ENCODE measurements around the gene CYP11A1. TPM values are rescaled to one million over a fixed set of nuclear protein-coding genes. Genes with fewer than 3 reads are reported as not detected.

The CYP11A1 gene
- total RNA-seq, 2 donors from 2014 or later: 0.21 to 0.26 TPM

DNA sequence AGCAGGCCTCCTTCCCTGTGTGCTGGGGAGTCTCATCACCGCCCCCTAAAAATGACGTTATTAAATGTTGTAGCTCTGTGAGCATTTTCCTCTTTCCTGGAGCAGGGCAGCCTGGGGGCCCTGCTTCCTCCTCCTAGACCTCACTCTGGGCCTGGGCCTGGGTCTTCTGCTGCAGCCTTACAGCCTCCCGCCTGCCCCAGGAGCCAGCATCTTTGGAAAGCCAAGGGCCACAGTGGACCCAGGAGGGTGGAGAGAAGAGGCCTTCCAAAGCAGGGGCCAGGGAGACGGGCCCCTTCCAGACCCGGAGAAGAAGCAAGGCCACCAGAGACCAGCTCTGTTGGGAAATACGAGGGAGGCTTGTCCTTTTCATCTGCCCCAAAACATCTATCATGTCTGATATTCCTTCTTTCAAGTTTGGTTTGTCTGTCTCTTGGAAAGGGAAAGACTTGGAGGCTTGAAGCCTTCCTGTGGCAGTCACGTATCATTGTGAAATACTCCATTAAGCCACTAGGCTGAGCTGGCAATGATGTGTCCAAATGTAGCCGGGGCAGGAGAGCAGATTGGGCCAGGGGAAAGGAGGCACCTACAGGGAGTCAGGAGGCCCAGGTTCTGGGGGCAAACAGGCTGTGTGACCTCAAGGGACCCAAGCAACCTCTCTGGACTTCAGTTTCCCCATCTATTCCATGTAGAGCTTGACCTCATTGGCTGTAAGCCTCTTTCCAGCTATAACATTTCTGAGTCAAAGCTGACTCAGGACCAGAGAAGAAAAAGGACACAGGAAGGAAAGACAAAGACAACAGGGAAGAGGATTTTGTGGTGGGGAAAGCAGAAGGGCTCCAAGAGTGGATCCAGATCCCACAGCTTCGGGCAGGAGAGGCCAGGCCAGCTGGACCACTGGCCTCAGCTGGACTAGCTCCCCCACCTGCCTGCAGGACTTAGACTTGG is 31.1 kb downstream of the CYP11A1 start:
- ATAC-seq (replicated peaks in 1 of 2): no peak
- DNase-seq: no peak
- Mint-ChIP-seq H3K36me3 (ENCODE audit: insufficient read depth in 2 of 2) (no peaks in the 10 kb centered on the region), H3K4me3 (no peak overlapping the region), H3K9me3 (no peaks in the 10 kb centered on the region), H3K27ac (no peak overlapping the region), H3K4me1 (ENCODE audit: low read depth) (no peaks in the 10 kb centered on the region), H3K27me3 (ENCODE audit: low read depth) (no peaks in the 10 kb centered on the region)

GRCh38 chr15:74335396-74335795 is 32.0 kb downstream of the CYP11A1 start:
- H3K9me3 Mint-ChIP-seq: no peaks in the 10 kb centered on the region
- H3K4me1 Mint-ChIP-seq (ENCODE audit: low read depth): no peaks in the 10 kb centered on the region
- ATAC-seq (replicated peaks in 1 of 2): no peak
- no peaks in the 10 kb centered on the region for H3K27me3 Mint-ChIP-seq (ENCODE audit: low read depth)
- H3K36me3 Mint-ChIP-seq (ENCODE audit: insufficient read depth in 2 of 2): no peaks in the 10 kb centered on the region
- H3K4me3 Mint-ChIP-seq: no peak overlapping the region
- DNase-seq: no peak
- no peak overlapping the region for H3K27ac Mint-ChIP-seq

DNA sequence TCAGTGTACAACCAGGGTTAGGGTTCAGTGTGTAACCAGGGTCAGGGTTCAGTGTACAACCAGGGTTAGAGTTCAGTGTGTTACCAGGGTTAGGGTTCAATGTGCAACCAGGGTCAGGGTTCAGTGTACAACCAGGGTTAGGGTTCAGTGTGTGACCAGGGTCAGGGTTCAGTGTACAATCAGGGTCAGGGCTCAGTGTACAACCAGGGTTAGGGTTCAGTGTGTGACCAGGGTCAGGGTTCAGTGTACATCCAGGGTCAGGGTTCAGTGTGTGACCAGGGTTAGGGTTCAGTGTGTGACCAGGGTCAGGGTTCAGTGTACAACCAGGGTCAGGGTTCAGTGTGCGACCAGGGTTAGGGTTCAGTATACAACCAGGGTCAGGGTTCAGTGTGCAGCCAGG is 33.3 kb downstream of the CYP11A1 start:
- DNase-seq (no peak), ATAC-seq (replicated peaks in 1 of 2) (no peak)

DNA sequence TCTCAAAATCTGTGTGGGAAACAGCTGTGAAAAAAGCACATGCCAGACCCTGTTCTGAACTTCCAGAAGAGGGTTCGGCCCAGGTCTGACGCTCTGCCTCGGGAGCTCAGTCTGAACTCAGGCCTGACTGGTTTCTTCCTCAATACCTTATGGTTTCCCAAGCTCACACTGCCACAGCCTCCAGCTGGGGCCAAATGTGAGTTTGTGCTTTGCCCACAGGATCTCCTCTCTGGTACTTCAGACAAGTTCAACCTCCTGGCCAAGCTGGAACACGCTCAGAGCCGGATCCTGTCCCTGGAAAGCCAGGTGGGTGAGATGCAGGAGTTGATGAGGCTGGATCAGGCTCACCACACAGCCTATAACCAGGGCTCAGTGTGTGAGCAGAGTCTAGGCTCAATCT is 33.8 kb downstream of the CYP11A1 start:
- no peak overlapping the region for H3K4me3 Mint-ChIP-seq

More for the DNA sequence above, 33.3 kb downstream of the CYP11A1 start:
- no peaks in the 10 kb centered on the region for H3K9me3 Mint-ChIP-seq
- no peaks in the 10 kb centered on the region for H3K27me3 Mint-ChIP-seq (ENCODE audit: low read depth)
- H3K27ac Mint-ChIP-seq: no peak overlapping the region
- no peak overlapping the region for H3K4me3 Mint-ChIP-seq
- H3K4me1 Mint-ChIP-seq (ENCODE audit: low read depth): no peaks in the 10 kb centered on the region
- H3K36me3 Mint-ChIP-seq (ENCODE audit: insufficient read depth in 2 of 2): no peaks in the 10 kb centered on the region

GRCh38 chr15:74333093-74333492 is 34.4 kb downstream of the CYP11A1 start:
- no peak for ATAC-seq (replicated peaks in 1 of 2)
- H3K27me3 Mint-ChIP-seq (ENCODE audit: low read depth): no peaks in the 10 kb centered on the region
- H3K36me3 Mint-ChIP-seq (ENCODE audit: insufficient read depth in 2 of 2): no peaks in the 10 kb centered on the region
- H3K4me3 Mint-ChIP-seq: no peak overlapping the region
- peaks cover 4% of the 10 kb centered on the region for H3K4me1 Mint-ChIP-seq (ENCODE audit: low read depth)
- DNase-seq: no peak
- no peak overlapping the region for H3K27ac Mint-ChIP-seq
- no peaks in the 10 kb centered on the region for H3K9me3 Mint-ChIP-seq

More for the DNA sequence above, 33.8 kb downstream of the CYP11A1 start:
- Mint-ChIP-seq H3K4me1 (ENCODE audit: low read depth) (no peaks in the 10 kb centered on the region), H3K27ac (no peak overlapping the region), H3K27me3 (ENCODE audit: low read depth) (no peaks in the 10 kb centered on the region), H3K9me3 (no peaks in the 10 kb centered on the region), H3K36me3 (ENCODE audit: insufficient read depth in 2 of 2) (no peaks in the 10 kb centered on the region)
- DNase-seq: no peak
- ATAC-seq (replicated peaks in 1 of 2): no peak

- no peak for DNase-seq
- Mint-ChIP-seq H3K27ac (no peak overlapping the region), H3K4me3 (no peak overlapping the region), H3K4me1 (ENCODE audit: low read depth) (peaks cover 9% of the 10 kb centered on the region), H3K27me3 (ENCODE audit: low read depth) (no peaks in the 10 kb centered on the region), H3K36me3 (ENCODE audit: insufficient read depth in 2 of 2) (no peaks in the 10 kb centered on the region), H3K9me3 (no peaks in the 10 kb centered on the region)
- no peak for ATAC-seq (replicated peaks in 1 of 2)
Measured at GRCh38 chr15:74332611-74333010, 34.8 kb downstream of the CYP11A1 start.

GRCh38 chr15:74332011-74332410 is 35.4 kb downstream of the CYP11A1 start:
- Mint-ChIP-seq H3K27me3 (ENCODE audit: low read depth) (no peaks in the 10 kb centered on the region), H3K4me3 (no peak overlapping the region), H3K27ac (no peak overlapping the region), H3K4me1 (ENCODE audit: low read depth) (peaks cover 10% of the 10 kb centered on the region), H3K36me3 (ENCODE audit: insufficient read depth in 2 of 2) (no peaks in the 10 kb centered on the region), H3K9me3 (no peaks in the 10 kb centered on the region)
- no peak for ATAC-seq (replicated peaks in 1 of 2)
- DNase-seq: no peak

DNA sequence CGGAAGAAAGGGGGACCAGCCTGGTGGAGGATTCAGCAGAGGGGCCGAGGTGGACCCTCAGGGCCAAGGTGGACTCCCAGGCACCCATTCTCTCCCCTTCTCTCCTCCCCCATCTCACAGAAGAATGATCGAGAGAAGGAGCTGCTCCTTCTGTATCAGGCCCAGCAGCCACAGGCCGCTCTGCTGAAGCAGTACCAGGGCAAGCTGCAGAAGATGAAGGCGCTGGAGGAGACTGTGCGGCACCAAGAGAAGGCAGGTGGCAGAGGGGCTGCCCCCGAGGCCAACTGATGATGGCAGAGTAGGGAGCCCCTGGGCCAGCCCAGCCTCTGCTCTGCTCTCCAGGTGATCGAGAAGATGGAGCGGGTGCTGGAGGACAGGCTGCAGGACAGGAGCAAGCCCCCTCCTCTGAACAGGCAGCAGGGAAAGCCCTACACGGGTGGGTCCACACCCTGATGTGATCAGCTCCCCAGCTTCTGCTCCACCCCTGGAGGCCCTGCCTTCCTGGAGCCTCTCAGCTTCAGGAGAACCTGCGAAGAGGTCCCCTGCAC is 36.5 kb downstream of the CYP11A1 start:
- Mint-ChIP-seq H3K36me3 (ENCODE audit: insufficient read depth in 2 of 2) (no peaks in the 10 kb centered on the region), H3K27ac (no peak overlapping the region), H3K27me3 (ENCODE audit: low read depth) (no peaks in the 10 kb centered on the region), H3K4me1 (ENCODE audit: low read depth) (peaks cover 10% of the 10 kb centered on the region), H3K9me3 (no peaks in the 10 kb centered on the region), H3K4me3 (no peak overlapping the region)
- ATAC-seq (replicated peaks in 1 of 2) (no peak), DNase-seq (no peak)

DNA sequence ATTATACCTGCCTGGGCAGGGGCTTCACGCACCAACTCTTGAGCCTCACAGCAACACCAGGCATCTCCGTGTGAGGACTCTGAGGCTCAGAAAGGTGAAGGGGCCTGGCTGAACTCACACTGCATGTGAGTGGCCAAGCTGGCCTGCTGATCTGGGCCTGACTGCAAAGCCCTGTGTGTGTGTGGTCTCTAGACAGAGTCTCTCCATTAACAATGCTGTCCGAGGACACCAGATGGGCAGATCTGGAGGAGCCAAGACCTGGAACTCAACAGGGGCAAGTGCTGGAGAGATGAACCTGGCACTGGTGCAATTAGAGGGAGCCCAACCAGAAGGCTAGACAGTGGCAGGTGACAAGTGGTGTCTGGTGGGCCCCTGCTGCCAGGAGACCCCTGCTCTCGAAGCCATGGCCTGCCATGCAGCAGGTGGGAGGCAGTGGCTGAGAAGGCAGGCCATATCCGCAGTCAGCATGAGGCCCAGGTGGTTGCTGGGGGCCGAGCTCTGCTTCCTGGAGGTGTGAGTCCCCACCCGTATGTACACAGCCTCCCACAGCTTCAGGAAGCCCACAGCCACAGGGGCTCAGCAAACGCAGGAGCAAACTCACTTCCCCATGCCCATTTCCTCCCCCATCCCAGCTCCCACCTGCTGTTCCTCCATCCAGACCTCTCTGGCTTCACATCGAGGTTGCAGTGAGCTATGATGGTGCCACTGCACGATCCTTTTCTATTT is 39.0 kb downstream of the CYP11A1 start:
- Mint-ChIP-seq H3K27me3 (ENCODE audit: low read depth) (no peaks in the 10 kb centered on the region), H3K4me3 (no peak overlapping the region), H3K36me3 (ENCODE audit: insufficient read depth in 2 of 2) (no peaks in the 10 kb centered on the region), H3K9me3 (no peaks in the 10 kb centered on the region), H3K27ac (no peak overlapping the region), H3K4me1 (ENCODE audit: low read depth) (peaks cover 10% of the 10 kb centered on the region)
- no peak for ATAC-seq (replicated peaks in 1 of 2)
- no peak for DNase-seq

GRCh38 chr15:74327756-74328155 is 39.7 kb downstream of the CYP11A1 start:
- Mint-ChIP-seq H3K4me3 (no peak overlapping the region), H3K9me3 (no peaks in the 10 kb centered on the region), H3K36me3 (ENCODE audit: insufficient read depth in 2 of 2) (no peaks in the 10 kb centered on the region), H3K27ac (no peak overlapping the region), H3K27me3 (ENCODE audit: low read depth) (no peaks in the 10 kb centered on the region), H3K4me1 (ENCODE audit: low read depth) (peaks cover 10% of the 10 kb centered on the region)
- no peak for DNase-seq
- no peak for ATAC-seq (replicated peaks in 1 of 2)

DNA sequence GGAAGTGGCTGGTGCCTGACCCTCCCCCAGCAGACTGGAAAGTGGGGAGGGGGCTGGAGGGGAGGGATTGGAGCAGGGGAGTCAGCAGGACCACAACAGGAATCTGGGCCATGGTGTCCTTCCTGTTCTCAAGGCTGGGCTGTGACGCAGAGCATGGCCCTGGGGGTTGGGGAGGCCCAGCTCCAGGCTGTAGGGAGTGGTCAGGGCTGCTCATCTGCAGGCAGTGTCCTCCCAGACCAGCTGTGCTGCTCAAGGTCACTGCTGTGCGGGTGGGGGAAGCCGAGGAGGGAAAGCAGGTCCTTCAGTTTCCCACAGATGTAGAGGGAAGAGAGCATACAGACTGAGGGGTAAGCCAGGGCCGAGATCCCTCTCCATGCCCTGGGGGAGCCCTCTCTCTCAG is 40.7 kb downstream of the CYP11A1 start:
- no peak for ATAC-seq (replicated peaks in 1 of 2)
- Mint-ChIP-seq H3K4me3 (no peak overlapping the region), H3K4me1 (ENCODE audit: low read depth) (peaks cover 10% of the 10 kb centered on the region), H3K27me3 (ENCODE audit: low read depth) (no peaks in the 10 kb centered on the region), H3K9me3 (no peaks in the 10 kb centered on the region), H3K36me3 (ENCODE audit: insufficient read depth in 2 of 2) (no peaks in the 10 kb centered on the region), H3K27ac (no peak overlapping the region)
- DNase-seq: no peak

DNA sequence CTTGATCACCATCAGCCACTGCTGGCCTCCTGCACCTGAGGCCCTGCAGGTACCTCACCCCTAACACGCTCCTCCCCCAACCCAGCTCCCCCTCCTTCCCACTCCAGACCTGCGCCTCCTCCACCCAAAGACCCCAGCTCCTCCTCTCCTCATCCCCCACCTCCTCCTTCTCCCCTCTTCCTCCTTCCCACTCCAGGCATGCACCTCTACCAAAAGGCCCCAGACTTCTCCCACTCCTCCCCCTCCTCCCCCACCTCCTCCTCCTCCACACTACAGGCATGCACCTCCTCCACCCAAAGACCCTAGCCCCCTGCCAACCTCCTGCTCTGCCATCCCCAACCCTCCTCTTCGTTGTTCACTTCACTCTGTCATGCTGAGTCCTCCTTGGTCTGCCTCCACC is 42.7 kb downstream of the CYP11A1 start:
- ATAC-seq (replicated peaks in 1 of 2) (no peak), DNase-seq (no peak)
- Mint-ChIP-seq H3K4me3 (no peak overlapping the region), H3K9me3 (no peaks in the 10 kb centered on the region), H3K4me1 (ENCODE audit: low read depth) (peaks cover 14% of the 10 kb centered on the region), H3K36me3 (ENCODE audit: insufficient read depth in 2 of 2) (no peaks in the 10 kb centered on the region), H3K27ac (no peak overlapping the region), H3K27me3 (ENCODE audit: low read depth) (no peaks in the 10 kb centered on the region)

DNA sequence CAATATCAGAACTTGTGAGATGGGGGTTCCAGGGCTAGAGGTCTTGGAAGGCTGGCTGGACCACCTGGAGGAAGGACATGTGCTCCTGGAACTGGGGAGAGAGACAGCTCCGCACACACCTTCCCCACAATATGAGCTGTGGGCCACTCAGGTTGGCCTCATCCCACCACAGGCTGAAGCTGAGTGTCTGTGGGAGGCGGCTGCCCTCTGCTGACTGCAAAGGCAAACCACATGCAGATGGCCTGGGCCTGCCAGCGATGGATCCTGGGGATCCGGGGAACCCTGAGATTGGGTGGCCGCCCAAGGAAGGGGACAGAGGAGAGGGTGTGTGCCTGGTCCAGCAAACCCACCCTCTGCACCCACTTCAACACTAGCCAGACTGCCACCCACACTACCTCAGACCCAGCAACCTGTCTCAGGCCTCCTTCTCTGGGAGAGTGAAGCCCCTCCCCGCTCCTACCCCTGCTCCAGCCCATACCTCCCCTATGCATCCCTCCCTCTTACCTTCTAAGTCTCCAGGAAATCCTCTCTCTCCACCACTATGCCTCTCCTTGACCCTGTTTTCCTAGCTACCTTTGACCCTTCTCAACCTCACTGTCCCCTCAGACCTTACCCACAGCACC is 44.8 kb downstream of the CYP11A1 start:
- Mint-ChIP-seq H3K4me1 (ENCODE audit: low read depth) (peaks cover 6% of the 10 kb centered on the region), H3K27ac (no peak overlapping the region), H3K9me3 (no peaks in the 10 kb centered on the region), H3K4me3 (no peak overlapping the region), H3K27me3 (ENCODE audit: low read depth) (no peaks in the 10 kb centered on the region), H3K36me3 (ENCODE audit: insufficient read depth in 2 of 2) (no peaks in the 10 kb centered on the region)
- ATAC-seq (replicated peaks in 1 of 2): peak; percentile 80 to 81
- peak; percentile 62 to 65 for DNase-seq

Measured in activated T-cell treated with anti-CD3 and anti-CD28 coated beads, Interleukin-2, amount 50 U/mL, for 72 hours (primary cell).